OCI-LY7 (cell line): Measurements from ENCODE around the gene BTBD7.

Source experiments
- EZH2phosphoT487 ChIP-seq: fragments of 200-600 bp; sonication (generic); IDR thresholded peaks from 2 replicates; pipeline ENCODE4 v1.6.1; 2018; ENCODE audit warnings: low read depth, borderline replicate concordance, mild to moderate bottlenecking, mixed run types, antibody characterized with exemption, low read length, moderate library complexity, mixed read lengths
- TF ChIP-seq, protein P1 (sequence below): fragments of 200-600 bp; sonication (generic); conservative IDR thresholded peaks from 2 replicates; pipeline ENCODE4 v1.5.1; 2014; ENCODE audit warnings: mild to moderate bottlenecking, antibody characterized with exemption, low read length, moderate library complexity, mixed read lengths

DNA sequence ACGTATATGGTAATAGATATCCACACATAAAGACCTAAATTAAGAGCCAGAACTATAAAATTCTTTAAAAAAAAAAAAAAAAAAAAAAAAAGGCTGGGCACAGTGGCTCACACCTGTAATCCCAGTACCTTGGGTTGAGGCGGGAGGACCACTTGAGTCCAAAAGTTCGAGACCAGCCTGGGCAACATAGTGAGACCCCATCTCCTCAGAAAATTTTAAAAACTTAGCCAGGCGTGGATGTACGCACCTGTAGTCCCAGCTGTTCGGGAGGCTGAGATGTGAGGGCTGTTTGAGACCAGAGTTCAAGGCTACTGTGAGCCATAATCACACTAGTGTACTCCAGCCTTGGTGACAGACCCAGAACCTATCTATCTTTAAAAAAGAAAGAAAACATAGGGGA, 4.3 kb downstream of the BTBD7 start:
- TF ChIP-seq, protein P1, sequence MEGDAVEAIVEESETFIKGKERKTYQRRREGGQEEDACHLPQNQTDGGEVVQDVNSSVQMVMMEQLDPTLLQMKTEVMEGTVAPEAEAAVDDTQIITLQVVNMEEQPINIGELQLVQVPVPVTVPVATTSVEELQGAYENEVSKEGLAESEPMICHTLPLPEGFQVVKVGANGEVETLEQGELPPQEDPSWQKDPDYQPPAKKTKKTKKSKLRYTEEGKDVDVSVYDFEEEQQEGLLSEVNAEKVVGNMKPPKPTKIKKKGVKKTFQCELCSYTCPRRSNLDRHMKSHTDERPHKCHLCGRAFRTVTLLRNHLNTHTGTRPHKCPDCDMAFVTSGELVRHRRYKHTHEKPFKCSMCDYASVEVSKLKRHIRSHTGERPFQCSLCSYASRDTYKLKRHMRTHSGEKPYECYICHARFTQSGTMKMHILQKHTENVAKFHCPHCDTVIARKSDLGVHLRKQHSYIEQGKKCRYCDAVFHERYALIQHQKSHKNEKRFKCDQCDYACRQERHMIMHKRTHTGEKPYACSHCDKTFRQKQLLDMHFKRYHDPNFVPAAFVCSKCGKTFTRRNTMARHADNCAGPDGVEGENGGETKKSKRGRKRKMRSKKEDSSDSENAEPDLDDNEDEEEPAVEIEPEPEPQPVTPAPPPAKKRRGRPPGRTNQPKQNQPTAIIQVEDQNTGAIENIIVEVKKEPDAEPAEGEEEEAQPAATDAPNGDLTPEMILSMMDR, result no peak
- no peak for TF ChIP-seq EZH2phosphoT487
